ENCODE measurements around the gene CXCR4. TPM values are rescaled to one million over a fixed set of nuclear protein-coding genes. Genes with fewer than 3 reads are reported as not detected.

Gene CXCR4
- 9.6 and 62.1 TPM in 2 replicates for total RNA-seq (2014; rRNA removed; shearing (Covaris generic))

DNA sequence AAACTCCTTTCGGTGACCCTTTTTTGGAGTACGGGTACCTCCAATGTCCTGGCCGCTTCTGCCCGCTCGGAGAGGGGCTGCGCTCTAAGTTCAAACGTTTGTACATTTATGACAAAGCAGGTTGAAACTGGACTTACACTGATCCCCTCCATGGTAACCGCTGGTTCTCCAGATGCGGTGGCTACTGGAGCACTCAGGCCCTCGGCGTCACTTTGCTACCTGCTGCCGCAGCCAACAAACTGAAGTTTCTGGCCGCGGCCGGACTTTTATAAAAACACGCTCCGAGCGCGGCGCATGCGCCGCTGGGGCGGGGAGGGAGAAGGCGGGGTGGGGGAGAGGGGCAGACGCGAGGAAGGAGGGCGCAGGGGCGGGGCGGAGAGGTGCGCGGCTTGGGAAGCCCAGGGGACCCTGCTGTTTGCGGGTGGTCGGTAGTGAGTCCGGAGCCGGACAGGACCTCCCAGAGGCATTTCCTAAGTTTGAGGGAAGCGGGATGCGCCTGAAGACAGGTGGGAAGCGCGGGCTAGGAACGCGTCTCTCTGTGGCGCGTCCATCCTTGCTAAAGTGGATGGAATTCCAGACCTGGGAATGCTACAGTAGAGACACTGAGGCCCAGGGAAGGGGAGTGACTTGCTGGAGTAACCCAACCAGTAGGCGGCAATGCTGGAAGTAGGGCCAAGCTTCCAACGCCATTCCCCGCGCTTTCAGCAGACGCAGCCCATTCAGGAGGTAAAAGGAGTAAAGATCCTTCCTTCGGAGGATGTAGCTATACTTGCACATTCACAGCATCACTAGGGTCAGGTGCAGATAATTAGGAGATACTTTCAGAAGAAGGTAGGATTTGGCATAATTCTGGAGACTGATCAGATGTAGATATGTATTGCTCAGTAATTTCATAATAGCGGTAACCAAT lies at the start of gene CXCR4:
Gene CXCR4, minus strand, starts transcription at position 241 of the 910 bp plus-strand sequence. Its CDS starts 89 bp downstream, at position 152.
- no peaks in the 10 kb centered on the region for H3K36me3 ChIP-seq (replicated peaks; ENCODE audit: control insufficient read depth, insufficient read depth, low read length)
- H3K27me3 ChIP-seq (ENCODE audit: control insufficient read depth, insufficient read depth, low read length), result peaks cover 50% of the 10 kb centered on the region
- DNase-seq, result peak; percentile 98
- H3K4me3 ChIP-seq (ENCODE audit: insufficient read depth, low read depth, low read length), result peak within 1 kb of the TSS; percentile 59

DNA sequence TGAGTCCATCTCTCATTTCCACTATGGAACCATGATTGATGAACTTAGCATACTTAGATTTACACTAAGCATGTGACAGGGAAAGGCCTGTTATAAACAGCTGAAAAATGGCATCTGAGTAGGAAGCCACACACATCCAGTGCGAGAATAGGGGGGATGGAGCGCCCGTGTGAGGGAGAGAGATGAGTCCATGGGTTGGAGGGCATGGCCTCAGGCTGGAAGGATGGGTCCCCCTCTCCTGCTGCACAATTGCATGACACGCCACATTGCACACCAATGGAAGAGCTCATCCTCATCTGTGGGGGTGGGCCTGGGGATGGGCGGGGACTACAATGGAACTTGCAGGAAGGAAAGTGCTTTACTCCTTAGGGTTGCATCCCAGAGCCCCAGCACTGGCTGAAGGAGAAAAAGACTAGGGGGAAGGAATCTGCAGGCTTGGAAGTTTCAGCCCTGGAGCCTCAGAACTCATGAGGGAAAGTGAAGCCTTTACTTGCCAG lies 46.4 kb upstream of the CXCR4 start:
- Histone ChIP-seq H3K4me3 (ENCODE audit: insufficient read depth, low read depth, low read length) (no peak overlapping the region), H3K36me3 (replicated peaks; ENCODE audit: control insufficient read depth, insufficient read depth, low read length) (no peaks in the 10 kb centered on the region), H3K27me3 (ENCODE audit: control insufficient read depth, insufficient read depth, low read length) (no peaks in the 10 kb centered on the region)
- DNase-seq, result peak; percentile 24

DNA sequence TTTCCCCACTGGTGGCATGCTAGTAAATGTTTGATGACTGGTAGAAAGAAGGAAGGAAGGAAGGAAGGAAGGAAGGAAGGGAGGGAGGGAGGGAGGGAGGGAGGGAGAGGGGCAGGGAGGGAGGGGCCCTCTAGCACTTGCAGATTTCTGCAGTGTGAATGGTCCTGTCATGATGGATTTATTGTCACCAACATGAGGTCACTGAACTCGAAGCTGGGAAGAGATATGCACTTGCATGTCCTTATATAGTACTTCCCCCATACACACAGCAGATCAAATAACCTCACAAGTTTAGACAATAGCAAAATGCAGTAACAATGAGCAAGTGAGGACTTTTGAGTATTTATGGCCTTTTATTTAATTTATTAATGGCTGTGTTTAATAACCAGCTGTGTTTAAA lies 44.5 kb upstream of the CXCR4 start:
- Histone ChIP-seq H3K4me3 (ENCODE audit: insufficient read depth, low read depth, low read length) (no peak overlapping the region), H3K36me3 (replicated peaks; ENCODE audit: control insufficient read depth, insufficient read depth, low read length) (no peaks in the 10 kb centered on the region), H3K27me3 (ENCODE audit: control insufficient read depth, insufficient read depth, low read length) (no peaks in the 10 kb centered on the region)
- no peak for DNase-seq

DNA sequence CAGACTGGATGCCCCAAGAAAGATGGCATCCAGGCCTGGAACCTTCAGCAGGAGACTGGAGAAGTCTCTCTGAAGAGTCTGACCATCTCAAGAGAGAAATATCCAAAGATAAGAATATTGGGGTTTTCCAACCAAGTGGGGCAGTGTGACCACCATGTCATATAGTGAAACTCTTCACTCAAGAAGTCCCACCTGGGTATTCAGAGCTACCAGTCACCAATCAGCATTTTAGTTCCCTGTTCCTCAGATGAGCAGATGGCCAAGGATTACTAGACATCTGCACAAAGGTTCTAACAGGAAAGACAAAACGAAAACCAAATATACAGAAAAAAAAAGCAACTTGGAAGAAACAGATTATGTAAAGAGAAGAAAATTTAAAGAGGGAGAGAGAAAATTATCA lies 38.5 kb upstream of the CXCR4 start:
- Histone ChIP-seq H3K4me3 (ENCODE audit: insufficient read depth, low read depth, low read length) (no peak overlapping the region), H3K36me3 (replicated peaks; ENCODE audit: control insufficient read depth, insufficient read depth, low read length) (no peaks in the 10 kb centered on the region), H3K27me3 (ENCODE audit: control insufficient read depth, insufficient read depth, low read length) (no peaks in the 10 kb centered on the region)
- no peak for DNase-seq

DNA sequence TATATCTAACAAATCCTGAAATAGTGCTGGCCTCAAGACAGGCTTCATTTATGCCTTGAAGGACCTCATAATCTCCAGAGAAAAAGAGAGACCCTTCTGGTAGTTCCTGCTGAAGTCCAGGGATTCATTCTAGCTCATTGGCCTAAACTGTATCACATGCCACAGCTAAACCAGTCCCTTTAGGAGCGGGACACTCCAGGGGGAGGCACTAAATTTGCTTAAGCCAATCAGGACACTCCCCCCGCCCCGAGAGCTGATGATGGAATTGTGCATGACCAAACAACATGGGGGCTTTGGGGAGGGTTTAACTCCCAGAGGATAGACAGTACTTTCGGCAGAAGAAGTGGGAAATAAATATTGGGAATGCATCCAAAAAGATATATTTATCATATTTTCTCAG lies 36.4 kb upstream of the CXCR4 start:
- H3K4me3 ChIP-seq (ENCODE audit: insufficient read depth, low read depth, low read length), result no peak overlapping the region
- H3K27me3 ChIP-seq (ENCODE audit: control insufficient read depth, insufficient read depth, low read length), result no peaks in the 10 kb centered on the region
- H3K36me3 ChIP-seq (replicated peaks; ENCODE audit: control insufficient read depth, insufficient read depth, low read length), result no peaks in the 10 kb centered on the region
- peak; percentile 30 for DNase-seq

DNA sequence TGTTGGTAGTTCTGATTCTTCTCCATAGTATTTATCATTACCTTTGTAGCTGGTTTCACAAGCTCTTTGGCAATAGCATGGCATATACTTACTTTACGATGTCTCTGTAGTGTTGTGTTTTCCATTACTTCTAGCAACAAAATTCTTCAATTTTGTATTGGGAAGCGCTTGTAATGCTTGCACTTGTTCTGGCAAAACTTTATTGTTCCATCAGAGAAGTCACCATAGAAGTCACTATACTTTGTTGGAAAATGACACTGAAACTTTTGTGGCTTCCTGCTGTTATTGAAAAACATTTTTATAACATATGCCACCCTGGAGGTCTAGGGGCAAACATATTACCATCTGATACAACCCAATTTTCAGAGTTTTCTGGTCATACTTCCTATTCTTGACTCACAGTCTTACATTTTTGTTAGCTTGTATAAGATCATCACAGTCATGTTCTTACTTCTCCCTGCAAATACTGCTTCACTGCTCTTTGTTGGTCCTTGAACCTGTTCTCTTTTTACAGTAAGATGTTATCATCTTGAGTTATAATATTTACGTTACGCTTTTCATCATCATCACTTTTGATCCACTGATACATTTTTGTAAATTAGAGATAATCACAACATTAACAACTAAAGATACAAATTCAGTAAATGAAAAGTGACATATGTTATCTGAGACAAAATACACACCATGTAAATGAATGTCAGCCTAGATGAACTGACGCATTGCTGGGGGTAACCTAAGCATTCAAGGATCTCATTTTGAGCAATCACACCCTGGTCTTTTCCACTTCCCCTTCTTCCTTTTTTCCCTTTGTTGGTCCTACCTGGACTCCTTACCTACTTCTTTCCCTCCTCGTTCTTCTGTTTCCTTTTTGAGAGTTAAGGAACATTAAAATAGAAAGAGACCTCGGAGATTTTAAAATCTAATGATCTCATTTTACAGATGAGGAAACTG lies 33.3 kb upstream of the CXCR4 start:
- Histone ChIP-seq H3K4me3 (ENCODE audit: insufficient read depth, low read depth, low read length) (no peak overlapping the region), H3K36me3 (replicated peaks; ENCODE audit: control insufficient read depth, insufficient read depth, low read length) (no peaks in the 10 kb centered on the region), H3K27me3 (ENCODE audit: control insufficient read depth, insufficient read depth, low read length) (no peaks in the 10 kb centered on the region)
- DNase-seq, result no peak

DNA sequence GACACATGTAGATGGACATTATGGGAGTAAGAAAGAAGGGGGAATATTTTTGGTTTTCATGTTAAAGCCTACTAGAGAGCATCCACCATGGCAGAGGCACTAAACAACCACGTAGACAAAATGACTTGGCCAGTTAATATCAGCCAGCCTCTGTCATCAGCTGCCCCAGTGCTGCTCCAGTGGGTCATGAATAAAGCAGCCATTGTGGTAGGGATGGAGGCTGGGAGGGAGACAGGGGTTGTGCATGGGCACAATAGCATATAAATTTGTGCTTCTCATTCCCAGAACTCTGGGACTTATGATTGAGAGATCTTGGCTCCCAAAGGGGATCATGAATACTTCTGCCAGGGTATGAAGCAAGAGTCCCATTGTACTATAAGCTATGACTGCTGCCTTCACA lies 31.1 kb upstream of the CXCR4 start:
- Histone ChIP-seq H3K27me3 (ENCODE audit: control insufficient read depth, insufficient read depth, low read length) (no peaks in the 10 kb centered on the region), H3K4me3 (ENCODE audit: insufficient read depth, low read depth, low read length) (no peak overlapping the region), H3K36me3 (replicated peaks; ENCODE audit: control insufficient read depth, insufficient read depth, low read length) (no peaks in the 10 kb centered on the region)
- DNase-seq, result no peak

DNA sequence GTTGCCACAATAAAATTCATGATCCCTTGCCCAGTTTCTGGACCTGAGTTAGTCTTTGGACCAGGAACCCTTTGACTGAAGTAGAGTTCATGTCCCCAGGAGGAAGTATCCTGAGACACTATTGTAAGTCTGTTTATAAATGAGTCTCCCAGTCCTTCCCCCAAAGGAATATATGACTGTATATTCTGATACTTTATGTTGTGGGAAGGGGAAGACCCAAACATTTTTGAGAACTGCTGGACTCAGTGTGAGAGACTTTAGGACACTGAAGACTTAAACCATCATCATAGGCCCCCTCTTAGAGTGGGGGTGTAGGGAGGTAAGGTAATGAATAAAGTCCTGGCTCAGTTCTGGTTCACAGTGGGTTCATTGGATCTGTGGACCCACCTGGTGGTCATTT lies 28.6 kb upstream of the CXCR4 start:
- Histone ChIP-seq H3K4me3 (ENCODE audit: insufficient read depth, low read depth, low read length) (no peak overlapping the region), H3K27me3 (ENCODE audit: control insufficient read depth, insufficient read depth, low read length) (no peaks in the 10 kb centered on the region), H3K36me3 (replicated peaks; ENCODE audit: control insufficient read depth, insufficient read depth, low read length) (no peaks in the 10 kb centered on the region)
- no peak for DNase-seq

DNA sequence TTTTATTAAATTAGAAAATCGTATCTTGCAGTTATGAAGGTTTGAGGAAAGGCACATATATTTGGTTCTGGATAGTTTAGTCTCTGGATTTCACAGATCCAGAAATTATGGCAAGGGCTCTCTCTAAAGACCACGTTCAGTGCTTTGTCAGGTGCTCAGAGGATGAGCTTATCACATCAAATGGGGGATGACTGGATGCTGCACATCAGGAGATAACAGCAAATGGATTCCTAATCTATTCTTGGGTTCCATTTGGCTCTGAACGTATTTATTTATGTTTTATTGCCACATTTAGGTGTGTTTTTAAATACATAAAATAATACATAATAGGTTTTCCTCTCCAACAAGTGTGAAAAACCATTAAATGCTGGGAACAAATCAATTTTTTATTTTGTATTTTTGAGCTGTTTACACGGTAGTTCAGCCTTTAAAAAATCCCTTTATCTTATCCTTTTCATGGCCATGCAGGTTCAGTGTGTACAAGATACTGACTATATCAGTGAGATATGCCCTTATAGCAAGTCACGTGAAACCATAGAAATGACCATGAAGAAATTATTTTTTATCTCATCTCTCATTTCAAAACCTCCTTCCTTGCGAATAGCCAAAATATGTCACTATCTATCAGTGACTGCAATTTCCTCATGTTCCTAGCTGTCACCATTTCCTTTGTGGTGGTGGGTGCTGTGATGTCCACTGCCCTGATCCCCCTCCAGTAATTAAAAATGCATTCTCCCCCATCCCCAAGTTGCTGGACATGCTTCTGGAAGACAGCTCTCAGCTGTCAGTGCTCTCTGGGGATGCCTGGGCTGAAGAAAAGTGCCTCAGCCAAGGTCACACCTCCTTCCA lies 25.9 kb upstream of the CXCR4 start:
- no peak for DNase-seq
- H3K4me3 ChIP-seq (ENCODE audit: insufficient read depth, low read depth, low read length), result no peak overlapping the region
- no peaks in the 10 kb centered on the region for H3K27me3 ChIP-seq (ENCODE audit: control insufficient read depth, insufficient read depth, low read length)
- H3K36me3 ChIP-seq (replicated peaks; ENCODE audit: control insufficient read depth, insufficient read depth, low read length), result no peaks in the 10 kb centered on the region

DNA sequence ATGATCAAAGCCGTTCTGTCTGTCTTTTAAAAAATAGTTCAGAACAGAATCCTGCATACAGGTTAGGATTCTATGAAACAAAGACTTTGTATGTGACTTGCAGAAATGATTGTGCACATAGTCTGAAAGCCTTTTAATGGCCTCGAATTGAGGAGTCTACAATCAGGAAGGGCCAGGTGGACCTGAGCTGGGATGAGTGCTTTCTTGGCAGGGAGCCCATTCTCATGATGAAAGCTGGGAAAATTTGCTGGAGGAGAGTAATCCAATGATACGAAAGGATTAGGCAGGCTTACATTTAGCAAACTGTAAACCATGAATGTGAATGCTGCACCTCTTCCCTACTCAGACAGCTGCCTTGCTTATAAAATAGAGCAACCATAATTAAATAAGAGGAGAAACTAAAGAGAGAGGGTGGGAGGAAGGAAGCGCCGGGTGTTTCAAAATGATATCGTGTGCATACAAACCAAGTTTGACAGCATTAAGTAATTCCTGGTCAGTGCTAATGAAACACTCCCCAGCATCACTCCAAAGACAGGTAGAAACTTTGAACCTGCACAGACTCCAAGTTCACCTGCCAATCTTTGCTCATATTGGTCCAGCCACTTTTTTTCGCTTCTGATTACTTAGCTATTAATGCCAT lies 23.7 kb upstream of the CXCR4 start:
- DNase-seq, result no peak
- no peak overlapping the region for H3K4me3 ChIP-seq (ENCODE audit: insufficient read depth, low read depth, low read length)
- H3K27me3 ChIP-seq (ENCODE audit: control insufficient read depth, insufficient read depth, low read length), result no peaks in the 10 kb centered on the region
- no peaks in the 10 kb centered on the region for H3K36me3 ChIP-seq (replicated peaks; ENCODE audit: control insufficient read depth, insufficient read depth, low read length)

DNA sequence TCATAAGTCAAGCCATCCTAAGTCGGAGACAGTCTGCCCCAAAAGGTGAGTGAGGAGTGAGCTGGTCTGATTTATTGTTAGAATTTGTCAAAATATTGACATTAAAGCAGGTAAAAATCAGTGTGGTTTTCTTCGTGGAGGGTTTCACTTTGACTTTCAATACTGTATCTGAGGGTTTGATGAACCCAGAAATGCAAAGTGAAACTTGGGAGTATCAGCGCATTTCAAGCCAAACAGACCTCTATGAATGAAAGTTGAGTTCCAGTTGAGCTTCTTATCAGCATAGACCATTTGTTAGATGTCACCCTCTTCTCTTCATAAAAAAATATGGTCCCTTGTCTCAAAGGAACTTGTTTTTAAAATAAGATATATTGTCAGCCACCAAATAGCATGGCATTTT lies 21.7 kb upstream of the CXCR4 start:
- no peaks in the 10 kb centered on the region for H3K36me3 ChIP-seq (replicated peaks; ENCODE audit: control insufficient read depth, insufficient read depth, low read length)
- H3K27me3 ChIP-seq (ENCODE audit: control insufficient read depth, insufficient read depth, low read length), result no peaks in the 10 kb centered on the region
- H3K4me3 ChIP-seq (ENCODE audit: insufficient read depth, low read depth, low read length), result no peak overlapping the region
- DNase-seq, result no peak

DNA sequence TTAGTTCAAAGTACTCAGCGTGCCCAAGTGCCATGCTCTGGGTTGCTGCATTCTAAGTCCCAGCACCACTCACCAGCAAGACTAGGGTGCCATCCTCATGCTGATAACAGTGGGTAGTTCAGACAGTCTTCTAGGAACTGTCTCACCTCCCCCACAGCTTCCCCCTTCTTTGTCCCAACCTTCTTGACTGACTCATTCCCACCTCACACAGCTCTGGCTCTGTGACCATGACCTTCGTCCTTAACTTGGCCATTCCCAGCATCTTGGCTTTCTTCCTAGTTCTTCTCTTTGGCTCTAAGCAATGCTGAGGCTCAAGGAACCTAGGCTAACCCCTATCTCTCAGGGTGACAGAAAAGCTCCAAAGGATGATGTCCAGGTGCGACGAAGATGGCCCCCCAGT lies 20.0 kb upstream of the CXCR4 start:
- Histone ChIP-seq H3K36me3 (replicated peaks; ENCODE audit: control insufficient read depth, insufficient read depth, low read length) (no peaks in the 10 kb centered on the region), H3K4me3 (ENCODE audit: insufficient read depth, low read depth, low read length) (no peak overlapping the region), H3K27me3 (ENCODE audit: control insufficient read depth, insufficient read depth, low read length) (no peaks in the 10 kb centered on the region)
- no peak for DNase-seq

DNA sequence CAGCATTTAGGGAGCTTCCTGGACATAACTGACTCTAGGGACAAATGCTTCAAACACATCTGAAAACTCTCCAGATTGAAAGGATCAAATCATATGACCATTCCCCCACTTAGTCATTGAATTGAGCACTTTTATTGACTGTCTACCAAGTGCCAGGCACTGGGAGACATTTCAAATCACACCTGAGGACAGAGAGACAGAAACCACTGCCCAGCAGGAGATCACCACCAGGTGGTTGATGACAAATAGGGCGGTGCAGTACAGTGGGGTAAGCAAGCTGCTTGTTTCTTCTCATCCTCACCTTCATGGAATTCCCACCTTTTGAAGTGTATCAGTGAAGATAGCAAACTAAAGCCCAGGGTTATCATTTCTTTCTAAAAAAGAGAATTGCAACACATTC lies 19.0 kb upstream of the CXCR4 start:
- DNase-seq, result no peak
- Histone ChIP-seq H3K36me3 (replicated peaks; ENCODE audit: control insufficient read depth, insufficient read depth, low read length) (no peaks in the 10 kb centered on the region), H3K4me3 (ENCODE audit: insufficient read depth, low read depth, low read length) (no peak overlapping the region), H3K27me3 (ENCODE audit: control insufficient read depth, insufficient read depth, low read length) (no peaks in the 10 kb centered on the region)
